ENCODE results near the gene SF1.

The SF1 gene

DNA sequence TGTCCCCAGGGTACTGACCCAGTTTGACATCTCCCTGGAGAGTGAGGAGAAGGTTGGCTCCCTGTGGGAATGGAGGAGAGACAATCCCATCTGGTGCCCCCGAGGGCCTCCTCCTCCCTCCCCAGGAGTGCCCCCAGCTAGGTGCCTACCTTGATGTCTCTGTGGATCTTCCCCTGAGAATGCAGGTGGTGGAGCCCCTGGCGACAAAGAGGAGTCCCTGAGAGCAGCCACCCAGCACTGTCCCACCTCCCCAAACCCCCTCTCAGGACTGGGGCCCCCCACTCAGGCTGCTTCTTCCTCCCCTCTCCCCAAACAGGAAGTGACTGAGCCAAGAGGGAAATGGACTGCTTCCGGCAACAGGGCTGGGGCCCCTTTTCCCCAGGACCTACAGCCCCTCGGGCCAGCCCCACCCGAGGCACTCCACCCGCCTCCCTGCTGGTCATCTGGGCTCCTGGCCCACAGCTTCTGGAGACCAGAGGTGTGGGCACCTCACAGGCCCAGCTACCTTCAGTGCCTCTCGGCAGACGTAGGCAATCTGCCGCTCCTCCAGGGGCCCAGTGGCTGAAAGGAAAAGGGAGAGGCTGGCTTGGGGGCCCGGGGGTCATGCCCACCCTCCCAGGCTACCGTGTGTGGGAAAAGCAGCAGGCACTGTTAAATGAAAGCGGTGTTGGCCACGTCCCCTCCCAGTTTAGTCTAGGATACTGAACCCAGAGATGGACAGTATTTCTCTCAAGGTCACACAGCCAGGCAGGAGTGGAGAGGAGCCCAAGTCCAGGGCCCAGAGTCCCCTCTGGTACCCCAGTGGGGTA, 23.4 kb upstream of the SF1 start:
- no peak for DNase-seq (ENCODE audit: low read depth in 2 of 2)

DNA sequence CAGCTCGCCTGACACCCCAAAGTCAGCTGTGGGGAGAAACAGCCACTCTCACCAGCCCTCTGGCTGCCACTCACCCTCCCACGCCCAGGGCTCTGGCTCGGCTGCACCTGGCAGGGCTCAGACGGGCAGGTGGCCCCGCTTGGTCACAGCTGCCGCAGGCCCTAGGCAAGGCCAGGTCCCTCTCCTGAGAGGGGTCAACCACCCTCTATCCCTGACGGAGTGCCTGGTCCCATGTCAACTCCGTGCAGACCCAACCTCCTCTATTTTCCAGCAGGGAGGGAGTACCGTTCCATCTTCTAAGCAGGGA, 22.8 kb upstream of the SF1 start:
- DNase-seq (ENCODE audit: low read depth in 2 of 2) = no peak

DNA sequence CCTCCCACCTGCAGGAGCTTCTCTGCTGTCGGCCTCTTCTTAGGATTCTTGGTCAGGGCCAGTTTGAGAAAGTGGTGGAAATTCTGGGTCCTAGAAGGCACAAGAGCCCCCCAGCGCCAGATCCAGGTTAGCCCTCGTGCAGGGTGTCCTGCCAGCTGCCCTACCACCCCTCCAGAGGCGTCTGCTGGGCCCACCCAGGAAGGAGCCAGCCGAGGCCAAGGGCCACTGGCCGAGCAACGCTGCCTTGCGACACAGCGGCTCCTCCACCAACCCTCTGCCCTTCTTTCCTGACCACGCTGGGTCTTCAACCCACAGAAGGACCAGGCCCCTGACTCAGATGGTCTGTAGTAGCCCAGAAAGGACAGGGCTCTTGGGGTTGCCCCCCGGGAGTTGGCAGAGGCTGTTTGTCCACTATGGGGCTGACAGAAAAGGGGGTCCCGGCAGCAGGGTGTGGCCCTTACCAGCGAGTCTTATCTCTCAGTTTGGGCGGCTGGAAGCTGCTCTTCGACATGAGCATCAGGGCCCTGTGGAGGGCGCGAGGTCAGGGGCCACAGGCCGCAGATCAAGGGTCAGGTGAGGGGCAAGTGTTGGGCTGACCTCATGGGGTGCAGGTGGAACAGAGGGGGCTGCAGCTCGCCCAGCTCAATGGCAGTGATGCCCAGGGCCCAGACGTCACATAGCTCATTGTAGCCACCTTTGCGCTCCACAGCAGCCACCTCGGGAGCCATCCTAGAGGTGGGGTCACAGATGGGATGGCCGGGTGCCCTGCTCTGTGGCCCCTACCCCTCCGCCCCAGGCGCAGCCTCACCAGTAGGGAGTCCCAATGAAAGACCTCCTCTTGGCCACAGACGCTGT, 22.2 kb upstream of the SF1 start:
- DNase-seq (ENCODE audit: low read depth in 2 of 2) = no peak

DNA sequence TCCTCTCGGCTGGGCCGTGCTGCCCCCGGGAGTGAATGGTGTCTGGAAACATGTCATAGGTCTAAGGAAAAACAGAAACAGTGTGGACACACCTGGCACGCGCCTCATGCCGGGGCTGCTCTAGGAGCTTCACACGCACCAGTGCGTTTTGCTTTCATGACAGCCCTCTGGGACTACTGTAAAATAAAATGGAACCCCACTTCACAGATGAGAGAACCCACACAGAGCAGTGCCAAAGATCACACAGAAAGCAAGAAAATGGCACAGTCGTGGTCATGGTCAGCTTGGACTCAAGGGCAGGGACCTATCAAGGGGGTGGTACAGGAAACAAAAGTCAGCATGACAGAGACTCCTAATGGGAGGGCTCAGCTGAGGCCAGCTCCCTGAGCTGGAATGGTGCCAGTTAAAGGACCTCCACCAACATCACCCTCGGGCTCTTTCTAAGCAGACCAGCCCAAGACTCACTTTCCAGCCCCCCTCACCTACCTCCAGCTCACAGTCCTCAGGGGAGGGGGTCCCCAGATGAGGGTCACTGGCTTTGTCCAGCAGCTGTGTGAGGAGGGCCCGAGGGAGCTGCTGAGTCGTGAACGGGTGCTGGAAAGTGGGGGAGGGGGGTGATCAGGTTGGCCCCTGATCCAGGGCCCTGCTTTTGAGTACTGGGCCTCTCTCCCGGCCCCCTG, 21.4 kb upstream of the SF1 start:
- DNase-seq (ENCODE audit: low read depth in 2 of 2) = no peak

DNA sequence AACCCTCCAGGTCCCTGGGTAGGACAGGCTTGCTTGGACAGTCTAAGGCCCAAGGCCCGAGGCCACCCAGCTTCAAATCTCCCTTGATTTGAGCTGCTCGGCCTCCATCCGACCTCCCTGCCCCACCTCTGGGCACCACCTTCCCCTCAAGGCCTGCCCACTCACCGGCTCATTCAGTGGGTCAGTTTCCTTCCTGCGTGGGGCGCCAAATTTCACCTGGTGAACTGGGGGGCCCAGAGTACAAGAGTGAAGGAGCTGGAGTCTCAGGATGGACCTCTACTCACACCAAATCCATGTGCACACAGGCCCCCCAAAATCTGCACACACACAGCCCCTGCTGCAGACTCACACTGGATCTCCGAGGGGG, 20.9 kb upstream of the SF1 start:
- DNase-seq (ENCODE audit: low read depth in 2 of 2) = no peak

DNA sequence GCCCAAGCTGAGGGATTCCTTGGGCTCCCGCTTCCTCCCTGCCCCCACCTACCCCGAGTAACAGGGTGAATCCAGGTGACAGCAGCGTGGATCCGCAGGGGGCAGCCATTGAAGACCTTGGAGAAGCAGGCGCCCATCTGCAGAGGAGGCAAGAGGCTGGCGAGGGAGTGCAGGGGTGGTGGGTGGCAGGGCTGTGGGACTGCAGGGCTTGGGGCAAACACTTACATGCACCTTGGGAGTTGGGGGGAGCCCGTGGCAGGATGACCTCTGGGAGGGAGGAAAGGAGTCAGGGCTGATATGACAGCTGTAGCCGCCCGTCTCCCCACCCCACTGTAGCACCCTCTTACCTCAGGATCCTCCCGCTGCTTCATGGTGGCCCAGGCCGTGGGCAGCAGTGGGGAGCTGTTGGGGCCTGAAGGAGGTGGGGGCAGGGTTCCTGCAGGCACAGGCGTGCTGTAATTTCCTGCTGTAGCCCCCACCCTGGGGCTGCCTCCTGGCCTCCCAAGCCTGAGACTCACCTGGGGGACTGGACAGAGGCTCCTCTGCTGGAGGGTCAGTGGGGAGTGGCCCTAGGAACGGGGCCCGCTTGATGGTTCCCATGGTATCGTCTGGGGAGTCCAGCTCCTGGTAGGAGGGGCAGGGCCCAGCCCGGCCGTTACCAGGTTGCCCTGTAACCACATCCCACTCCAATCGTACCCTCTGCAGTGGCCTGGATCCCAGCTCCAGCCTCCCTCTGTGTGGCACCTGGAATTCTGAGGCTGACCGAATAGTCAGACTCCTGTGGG, 18.6 kb upstream of the SF1 start:
- DNase-seq (ENCODE audit: low read depth in 2 of 2) = no peak

DNA sequence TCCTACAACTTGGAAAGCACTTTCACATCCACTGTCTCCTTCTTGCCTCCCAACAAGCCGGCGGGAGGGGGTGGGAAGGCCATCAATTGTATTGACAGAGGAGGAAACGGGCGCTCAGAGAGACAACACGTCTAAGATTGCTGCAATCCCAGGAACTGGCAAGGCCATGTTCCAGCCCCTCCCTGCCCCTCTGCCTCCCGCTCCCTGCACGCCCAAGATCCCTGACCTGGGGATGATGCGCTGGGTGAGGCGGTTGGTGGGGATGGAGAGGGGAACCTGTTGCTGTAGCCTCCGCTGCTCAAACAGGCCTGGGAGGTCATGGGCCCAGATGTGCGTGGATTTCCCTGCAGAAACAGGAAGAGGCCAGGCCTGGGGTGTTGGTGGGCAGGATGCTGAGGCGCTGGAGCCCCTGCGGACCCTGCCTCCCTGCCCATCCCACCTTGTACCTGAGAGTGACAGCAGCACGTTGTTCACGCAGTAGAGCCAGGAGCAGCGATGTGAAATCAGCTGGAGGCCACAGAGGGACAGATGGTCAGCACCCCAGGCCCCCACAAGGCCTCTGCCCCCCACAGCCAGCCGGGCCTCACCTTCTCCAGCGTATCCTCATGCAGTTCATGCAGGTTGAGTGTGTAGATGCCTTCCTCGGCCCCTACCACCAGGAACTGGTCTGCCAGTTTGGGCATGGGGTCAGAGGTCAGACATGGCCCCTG, 17.9 kb upstream of the SF1 start:
- DNase-seq (ENCODE audit: low read depth in 2 of 2) = no peak

DNA sequence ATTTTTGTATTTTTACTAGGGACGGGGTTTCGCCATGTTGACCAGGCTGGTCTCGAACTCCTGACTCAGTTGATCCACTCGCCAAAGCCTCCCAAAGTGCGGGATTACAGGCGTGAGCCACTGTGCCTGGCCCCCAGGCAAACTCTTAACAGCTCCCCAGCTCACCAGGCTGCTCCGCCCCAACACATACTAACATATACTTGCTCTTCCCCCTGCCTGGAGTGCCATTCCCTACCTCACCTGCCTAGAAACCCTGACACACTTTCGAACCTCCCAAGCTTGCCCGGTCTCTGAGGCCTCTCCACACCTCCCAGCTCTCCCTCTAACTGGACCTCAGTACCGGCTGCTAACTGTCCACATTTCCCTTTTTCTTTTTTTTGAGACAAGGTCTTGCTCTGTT, 16.2 kb upstream of the SF1 start:
- no peak for DNase-seq (ENCODE audit: low read depth in 2 of 2)

DNA sequence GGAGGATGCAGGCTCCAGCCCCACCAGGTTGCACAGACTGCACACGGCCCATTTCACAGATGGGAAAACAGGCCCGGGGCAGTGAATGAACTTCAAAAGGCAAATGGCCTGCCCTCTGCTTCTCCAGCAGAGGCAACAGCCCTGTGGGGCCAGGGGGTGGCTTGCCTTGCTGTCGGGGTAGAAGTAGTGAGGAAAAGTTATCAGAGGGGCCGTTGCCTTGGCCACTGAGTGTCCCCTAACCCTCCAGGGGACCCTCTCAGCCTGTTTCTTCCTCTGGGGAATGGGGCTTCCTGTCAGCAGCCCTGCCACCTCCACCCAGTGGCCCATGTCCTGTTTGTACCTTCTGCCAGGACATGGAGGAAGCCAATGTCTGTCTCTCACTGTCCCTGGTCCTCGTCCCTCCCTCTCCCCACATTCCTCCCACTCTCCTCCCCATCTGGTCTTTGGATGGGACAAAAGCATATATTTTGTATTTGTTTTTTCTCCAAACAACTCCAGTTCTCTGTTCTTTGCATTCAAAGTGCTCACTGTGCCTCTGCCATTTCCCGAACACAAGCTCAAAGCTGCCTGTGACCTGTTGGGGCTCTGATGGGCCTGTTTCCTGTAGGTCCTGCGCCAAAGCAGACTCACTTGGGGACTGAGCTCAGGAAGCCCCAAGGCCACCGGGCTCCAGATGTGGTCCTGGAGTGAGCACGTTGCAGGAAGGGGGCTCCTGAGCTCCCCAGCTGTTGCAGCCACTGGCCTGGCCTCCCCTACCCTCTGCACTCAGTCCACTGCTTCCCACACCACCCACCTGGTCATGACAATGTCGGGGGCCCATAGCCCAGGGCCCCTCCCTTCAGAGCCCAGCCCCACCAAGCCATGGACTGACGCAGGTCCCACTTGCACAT, 15.2 kb upstream of the SF1 start:
- no peak for DNase-seq (ENCODE audit: low read depth in 2 of 2)

DNA sequence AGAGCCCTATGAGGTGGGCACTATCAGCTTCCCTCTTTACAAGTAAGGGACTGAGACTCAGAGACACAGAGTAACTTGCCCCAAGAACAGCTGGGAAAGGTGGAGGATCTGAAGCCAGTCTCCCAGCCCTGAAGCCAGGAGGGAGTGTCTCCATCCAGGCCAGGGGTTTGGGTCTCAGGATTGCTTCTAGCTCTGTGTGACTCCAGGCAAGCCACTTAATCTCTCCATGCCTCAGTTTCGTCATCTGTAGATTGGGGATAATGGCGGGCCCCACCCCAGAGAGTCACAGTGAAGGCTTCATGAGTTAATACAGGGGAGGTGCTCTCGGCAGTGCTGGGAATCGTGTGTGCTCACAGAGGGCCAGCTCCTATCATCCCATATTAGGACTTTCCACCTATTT, 14.1 kb upstream of the SF1 start:
- DNase-seq (ENCODE audit: low read depth in 2 of 2) = no peak

DNA sequence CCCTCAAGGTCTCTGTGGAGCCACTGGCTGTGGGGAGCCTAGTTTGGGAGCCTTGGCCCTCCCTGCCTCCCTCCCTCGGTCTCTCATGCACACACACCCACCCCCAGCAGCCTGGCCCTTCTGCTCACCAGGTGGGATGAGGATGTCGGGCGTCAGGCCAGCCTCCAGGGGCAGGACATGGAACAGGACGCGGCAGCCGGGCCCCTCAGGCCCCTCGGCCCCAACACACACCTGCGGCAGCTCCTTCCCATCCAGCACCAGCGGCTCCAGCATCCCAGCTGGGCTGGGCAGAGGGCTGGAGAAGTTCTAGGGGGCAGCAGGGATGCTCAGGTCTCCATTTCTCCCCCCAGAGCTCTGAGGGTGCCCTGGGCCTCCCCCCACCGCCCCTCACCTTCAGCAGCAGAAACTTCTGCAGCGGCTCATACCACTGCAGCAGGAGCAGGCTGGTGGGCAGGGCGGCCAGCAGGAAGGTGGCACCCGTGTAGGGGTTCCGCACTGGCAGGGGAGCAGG, 13.5 kb upstream of the SF1 start:
- no peak for DNase-seq (ENCODE audit: low read depth in 2 of 2)

DNA sequence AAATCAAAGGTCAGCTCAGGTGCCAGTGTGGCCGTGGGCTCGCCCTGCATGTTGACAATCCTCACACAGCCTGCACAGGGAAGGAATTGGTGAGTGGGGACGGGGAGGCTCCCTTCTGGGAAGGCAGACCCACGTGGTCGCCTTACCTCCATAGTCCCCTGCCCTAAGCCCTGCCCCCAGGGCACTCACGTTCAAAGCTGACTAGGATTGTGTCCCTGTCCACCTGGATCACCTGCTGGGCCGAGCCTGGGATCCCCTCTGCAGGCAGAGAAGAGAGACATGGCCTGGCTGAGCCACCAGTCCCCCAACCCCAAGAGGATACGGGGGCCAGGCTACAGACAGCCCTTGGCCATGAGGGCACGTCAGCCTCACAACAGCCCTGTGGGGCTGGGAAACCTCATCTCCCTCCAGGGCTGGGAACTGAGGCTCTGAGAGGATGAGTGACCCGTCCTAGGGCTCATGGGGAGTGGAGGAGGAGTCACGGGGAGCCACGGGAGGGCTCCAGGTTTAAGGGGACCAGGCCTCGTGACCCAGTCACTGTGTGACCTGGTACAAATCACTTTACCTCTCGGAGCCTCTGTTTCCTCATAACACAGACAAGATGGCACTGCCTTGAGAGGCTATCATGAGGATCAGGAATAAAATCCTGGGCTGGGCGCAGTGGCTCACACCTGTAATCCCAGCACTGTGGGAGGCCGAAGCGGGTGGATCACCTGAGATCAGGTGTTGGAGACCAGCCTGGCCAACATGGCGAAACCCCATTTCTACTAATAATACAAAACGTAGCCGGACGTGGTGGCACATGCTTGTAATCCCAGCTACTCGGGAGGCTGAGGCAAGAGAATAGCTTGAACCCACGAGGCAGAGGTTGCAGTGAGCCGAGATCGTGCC, 12.1 kb upstream of the SF1 start:
- DNase-seq (ENCODE audit: low read depth in 2 of 2) = no peak

DNA sequence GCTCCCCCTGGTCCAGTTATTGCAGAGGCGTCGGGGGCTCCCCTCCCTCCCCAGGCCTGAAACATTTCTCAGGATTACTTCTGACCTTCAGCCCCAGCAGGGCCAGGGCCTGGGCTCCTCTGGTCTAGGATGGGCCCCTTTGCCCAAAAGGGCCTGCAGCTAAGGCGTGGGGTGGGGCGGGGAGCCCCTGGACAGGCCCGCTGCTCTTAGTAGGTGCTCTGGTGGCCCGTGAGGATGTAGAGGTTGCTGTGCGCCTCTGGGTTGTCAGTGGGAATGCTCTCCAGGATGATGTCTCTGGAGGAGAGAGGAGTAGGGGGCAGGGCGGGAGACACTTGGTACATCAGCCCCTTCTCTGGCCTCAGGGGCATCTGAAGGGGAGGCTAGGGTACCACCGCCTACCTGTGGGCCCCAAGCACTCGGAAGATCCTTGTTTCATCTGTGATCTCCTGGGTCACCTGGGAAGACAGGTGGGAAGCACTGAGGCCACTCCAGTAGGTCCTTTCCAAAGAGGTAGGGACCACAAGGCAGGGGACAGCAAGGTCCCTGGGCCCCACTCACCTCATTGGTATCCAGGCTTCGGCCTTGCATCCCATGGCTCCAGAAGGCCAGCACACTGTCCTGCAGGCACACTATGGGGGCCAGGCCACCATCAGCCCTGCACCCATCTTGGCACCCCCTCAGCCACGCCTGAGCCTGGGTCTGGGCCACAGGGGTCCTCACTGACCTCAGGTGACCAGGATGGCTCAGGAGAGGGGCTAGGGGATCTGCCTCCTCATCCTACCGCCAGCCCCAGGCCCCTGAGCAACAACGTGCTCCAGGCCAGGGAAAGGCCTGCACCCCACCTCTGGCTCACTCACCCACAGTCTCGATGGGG, 11.2 kb upstream of the SF1 start:
- DNase-seq (ENCODE audit: low read depth in 2 of 2) = no peak

DNA sequence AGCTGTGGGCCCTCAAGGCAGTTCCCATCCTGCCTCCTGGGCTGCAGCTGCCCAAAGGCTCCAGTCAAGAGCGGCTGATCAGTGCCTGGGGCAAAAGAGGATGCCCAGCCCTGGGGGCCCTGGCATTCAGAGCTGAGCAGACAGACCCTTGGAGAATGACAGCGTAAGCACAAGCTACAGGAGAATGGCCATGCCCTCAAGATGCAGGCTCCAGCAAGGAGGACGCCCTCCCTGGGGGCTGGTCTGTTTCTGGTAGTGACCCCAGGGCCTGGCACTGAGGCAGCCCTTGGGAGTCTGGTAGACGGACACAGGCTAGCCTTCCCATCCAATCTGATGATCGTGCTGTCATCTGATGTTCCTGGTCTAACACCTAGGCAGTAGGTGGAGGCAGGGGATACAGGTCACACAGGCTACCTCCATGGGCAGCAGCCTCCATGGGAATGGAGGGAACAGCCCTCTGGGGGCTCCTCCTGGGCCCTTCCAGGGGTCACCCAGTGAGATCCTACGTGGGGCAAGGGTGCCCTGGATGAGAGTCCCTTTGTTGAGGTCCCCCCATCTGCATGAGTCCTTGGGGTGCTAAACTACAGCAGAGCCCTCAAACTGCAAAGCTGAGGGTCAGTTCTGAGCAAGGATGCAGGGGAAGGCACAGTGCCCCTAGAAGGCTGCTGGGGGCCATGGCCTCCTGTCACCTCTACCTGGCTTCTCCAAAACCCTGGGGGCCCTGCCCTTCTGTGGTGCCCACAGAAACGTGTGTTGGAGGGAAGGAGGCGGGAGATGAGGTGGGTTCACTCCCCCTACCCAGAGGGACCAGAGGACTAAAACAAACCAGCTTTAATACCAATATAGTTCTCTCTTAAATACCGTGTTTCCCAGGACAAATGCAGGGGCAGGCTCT, 10.2 kb upstream of the SF1 start:
- DNase-seq (ENCODE audit: low read depth in 2 of 2) = no peak

DNA sequence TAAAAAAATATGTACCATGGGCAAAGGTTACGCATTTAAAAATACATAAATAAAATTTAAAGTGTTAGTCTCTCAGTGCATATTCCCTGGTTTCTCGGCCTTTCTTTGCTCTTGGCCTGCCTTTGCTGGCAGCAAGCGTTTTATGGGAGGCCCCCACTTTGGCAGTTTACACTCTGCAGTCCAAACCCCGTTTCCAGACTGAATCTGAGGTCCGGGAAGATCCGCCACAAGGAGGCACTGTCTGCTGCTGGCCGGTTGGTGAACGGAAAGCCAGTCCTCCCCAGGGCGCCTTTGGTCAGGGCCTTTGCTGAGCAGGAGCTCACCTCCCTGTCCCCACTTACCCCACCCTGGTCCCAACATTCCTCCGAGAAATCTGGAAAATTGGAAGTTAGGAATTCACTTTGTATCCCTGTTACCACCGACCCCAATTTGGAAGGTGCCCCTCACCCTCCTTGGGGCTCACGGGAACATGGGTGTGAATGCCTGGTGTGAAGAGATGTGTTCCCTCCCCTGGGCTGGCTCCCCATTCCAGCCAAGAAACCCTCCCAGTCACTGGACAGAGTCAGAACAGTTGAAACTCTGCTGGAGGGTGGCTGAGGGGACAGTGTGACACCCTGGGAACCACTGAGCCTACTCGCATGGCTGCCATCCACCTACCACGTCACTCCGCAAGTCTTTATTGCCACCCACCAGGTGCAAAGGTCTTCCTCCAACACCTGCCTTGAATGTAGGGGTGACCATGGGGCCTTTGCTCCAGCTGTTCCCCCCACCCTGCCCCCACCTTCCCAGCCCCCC, 9.4 kb upstream of the SF1 start:
- peak; percentile 40 to 48 for DNase-seq (ENCODE audit: low read depth in 2 of 2)

DNA sequence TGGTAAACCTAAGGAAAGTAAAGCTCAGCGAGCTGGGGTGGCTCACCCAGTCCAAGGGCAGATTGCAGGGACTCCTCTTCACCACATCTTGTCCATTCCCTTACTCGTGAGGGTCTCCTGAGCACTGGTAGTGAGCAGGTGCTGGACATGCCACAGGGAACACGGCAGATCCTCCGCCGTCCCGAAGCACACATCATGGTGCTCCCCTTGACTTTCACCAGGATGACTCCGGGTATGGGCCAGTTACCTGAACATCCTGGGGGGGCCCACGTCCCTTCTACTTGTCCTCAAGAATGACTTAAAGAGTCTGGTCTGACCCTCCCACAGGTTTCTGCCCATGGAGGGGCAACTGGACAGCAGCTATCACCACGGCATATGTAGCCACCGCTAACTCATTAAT, 8.0 kb upstream of the SF1 start:
- DNase-seq (ENCODE audit: low read depth in 2 of 2) = no peak

Measured in stimulated activated CD4-positive, alpha-beta T cell treated with anti-CD3 and anti-CD28 coated beads, Interleukin-1b, Interleukin-23, amount 100 ng/mL, for 4 hours (primary cell).